Fibroblast of lung (primary cell): ENCODE results near the gene JAG1. TPM values are rescaled to one million over a fixed set of nuclear protein-coding genes. Genes with fewer than 3 reads are reported as not detected.

Source experiments
- DNase-seq, 2 donors: peaks; one replicate each; pipeline versions ENCODE4 v3.0.0 to v3.0.0-alpha.2; 2010; ENCODE audit warnings: low read depth in 2 of 2
- H2AFZ ChIP-seq: 2 replicates; pipeline ENCODE4 v1.5.1; 2012; ENCODE audit warnings: low read length, control low read depth, inconsistent platforms
- H3K27ac ChIP-seq: 2 replicates; pipeline ENCODE4 v1.5.1; 2011; ENCODE audit warnings: low read length, control low read depth; ENCODE audit not compliant: insufficient read depth
- H3K27me3 ChIP-seq: 2 replicates; pipeline ENCODE4 v1.5.1; 2011; ENCODE audit warnings: mild to moderate bottlenecking, low read length; ENCODE audit not compliant: control insufficient read depth, insufficient read depth
- H3K36me3 ChIP-seq: 2 replicates; pipeline ENCODE4 v1.5.1; 2011; ENCODE audit warnings: low read length; ENCODE audit not compliant: control insufficient read depth, insufficient read depth
- H3K4me1 ChIP-seq: 2 replicates; pipeline ENCODE4 v1.5.1; 2011; ENCODE audit warnings: low read length; ENCODE audit not compliant: control insufficient read depth, insufficient read depth; ENCODE audit errors: extremely low read depth
- H3K4me2 ChIP-seq: 2 replicates; pipeline ENCODE4 v1.5.1; 2011; ENCODE audit warnings: low read length, control low read depth; ENCODE audit not compliant: insufficient read depth; ENCODE audit errors: extremely low read depth
- H3K4me3 ChIP-seq, 4 experiments: fragments of 200-600 bp in 1 of 4; sonication (generic) in 1 of 4; replicated peaks in 1 of 4; 2 replicates each; pipeline ENCODE4 v1.5.1; 2011 to 2016; ENCODE audit warnings: low read length in 4 of 4, low read depth in 3 of 4, mild to moderate bottlenecking in 3 of 4, control low read depth in 2 of 4, inconsistent platforms in 1 of 4, mixed read lengths in 1 of 4; ENCODE audit not compliant: insufficient read depth in 1 of 4; ENCODE audit errors: control extremely low read depth in 1 of 4
- H3K79me2 ChIP-seq: 2 replicates; pipeline ENCODE4 v1.5.1; 2012; ENCODE audit warnings: mild to moderate bottlenecking, low read length, inconsistent platforms; ENCODE audit not compliant: control insufficient read depth, insufficient read depth
- H3K9ac ChIP-seq: 2 replicates; pipeline ENCODE4 v1.5.1; 2011; ENCODE audit warnings: mild to moderate bottlenecking, low read length, control low read depth; ENCODE audit not compliant: insufficient read depth
- H3K9me3 ChIP-seq: 2 replicates; pipeline ENCODE4 v1.5.1; 2012; ENCODE audit warnings: low read depth, low read length; ENCODE audit not compliant: control insufficient read depth, insufficient read depth
- H4K20me1 ChIP-seq: 2 replicates; pipeline ENCODE4 v1.5.1; 2011; ENCODE audit warnings: low read length; ENCODE audit not compliant: control insufficient read depth, insufficient read depth; ENCODE audit errors: extremely low read depth
- CTCF ChIP-seq, 2 donors: IDR thresholded peaks in 1 of 2; conservative IDR thresholded peaks in 1 of 2; 1 replicate in 1 of 2; 2 replicates in 1 of 2; pipeline ENCODE4 v1.5.1; 2011 to 2012; ENCODE audit warnings: low read length in 2 of 2, control low read depth in 1 of 2, inconsistent platforms in 1 of 2, low read depth in 1 of 2, mild to moderate bottlenecking in 1 of 2
- EZH2 ChIP-seq: IDR thresholded peaks from 2 replicates; pipeline ENCODE4 v1.5.1; 2012; ENCODE audit warnings: low read length, control low read depth, mild to moderate bottlenecking; ENCODE audit errors: missing control alignments
- polyA plus RNA-seq, 2 donors: library from polyadenylated mRNA; depleted of rRNA in 1 of 2; stranded (reverse) in 1 of 2; unstranded in 1 of 2; fragments of >200 nt; gene quantifications; 2 replicates each; pipeline ENCODE4 v1.2.1, GENCODE V29; 2011 to 2012; ENCODE audit warnings: missing spikeins in 1 of 2
- total RNA-seq: library from RNA; depleted of rRNA; stranded (reverse); fragments of >200 nt; gene quantifications from 2 replicates; pipeline ENCODE4 v1.2.1, GENCODE V29; 2014

Gene JAG1
- total and polyA plus RNA-seq, 2 donors (not counting 1 experiment from before 2014, with no cell fraction given) = 16.3 to 57.3 TPM

- no peaks in the 10 kb centered on the region for H4K20me1 ChIP-seq
- H3K27me3 ChIP-seq = no peaks in the 10 kb centered on the region
- H3K36me3 ChIP-seq = no peaks in the 10 kb centered on the region
- H3K9me3 ChIP-seq = no peaks in the 10 kb centered on the region
- H3K79me2 ChIP-seq = no peaks in the 10 kb centered on the region
- H3K9ac ChIP-seq = no peak overlapping the region
- H3K4me3 ChIP-seq = no peak overlapping the region
- no peak overlapping the region for H3K27ac ChIP-seq
- H3K4me2 ChIP-seq = no peak overlapping the region
- peaks cover 22% of the 10 kb centered on the region for H3K4me1 ChIP-seq
- TF ChIP-seq EZH2 = no peak
- TF ChIP-seq CTCF (conservative IDR thresholded peaks at IDR 0.05 in 1 of 2, IDR thresholded peaks at IDR 0.05 in 1 of 2; ENCODE audit: low read depth in 1 of 2, low read length in 2 of 2) = no peak
- H2AFZ ChIP-seq = no peak overlapping the region
- DNase-seq = peak in 1 of 2 donors; percentile 34
These were observed 79.4 kb downstream of the JAG1 start for GRCh38 chr20:10594296-10594868.

- H3K9ac ChIP-seq = no peak overlapping the region
- DNase-seq = peak; percentile 59 to 67
- peak overlapping the region; percentile 41 for H3K27ac ChIP-seq
These were observed 81.8 kb downstream of the JAG1 start for GRCh38 chr20:10591946-10592521.

More at GRCh38 chr20:10591946-10592521, 81.8 kb downstream of the JAG1 start:
- Histone ChIP-seq H3K4me1 (peaks cover 8% of the 10 kb centered on the region), H3K9me3 (no peaks in the 10 kb centered on the region), H4K20me1 (no peaks in the 10 kb centered on the region), H3K4me2 (no peak overlapping the region), H3K79me2 (no peaks in the 10 kb centered on the region), H2AFZ (no peak overlapping the region), H3K4me3 (no peak overlapping the region), H3K27me3 (no peaks in the 10 kb centered on the region), H3K36me3 (no peaks in the 10 kb centered on the region)
- TF ChIP-seq CTCF (conservative IDR thresholded peaks at IDR 0.05 in 1 of 2, IDR thresholded peaks at IDR 0.05 in 1 of 2; ENCODE audit: low read depth in 1 of 2, low read length in 2 of 2) (no peak), EZH2 (no peak)
